Body of pancreas (tissue), 4 donors: ENCODE data around the gene MAPK8IP2. TPM values are rescaled to one million over a fixed set of nuclear protein-coding genes. Genes with fewer than 3 reads are reported as not detected.
"Not testable (repeated sequence)": the region's sequence is repeated elsewhere in the genome, so short reads cannot be mapped to it uniquely, and the experiment has no call there.

Experiments
- ATAC-seq: fragments of 150-250 bp; one replicate; pipeline ENCODE4 v1.9.1; 2016
- DNase-seq, 4 donors: peaks; one replicate each; pipeline ENCODE4 v3.0.0-alpha.2; 2019
- H3K27ac ChIP-seq, 4 donors: fragments of 200-600 bp; sonication (generic); 1 replicate in 3 of 4; 2 replicates in 1 of 4; pipeline versions ENCODE4 v1.5.1 to v1.6.1; 2016 to 2019; ENCODE audit warnings: mild to moderate bottlenecking in 1 of 4, mixed read lengths in 1 of 4, moderate library complexity in 1 of 4
- H3K27me3 ChIP-seq, 2 donors: fragments of 200-600 bp; sonication (generic); one replicate each; pipeline ENCODE4 v1.6.0; 2016; ENCODE audit warnings: mild to moderate bottlenecking in 1 of 2
- H3K36me3 ChIP-seq, 2 donors: fragments of 200-600 bp; sonication (generic); replicated peaks in 1 of 2; 2 replicates each; pipeline ENCODE4 v1.5.1; 2016; ENCODE audit warnings: low read depth in 2 of 2; ENCODE audit not compliant: insufficient read depth in 1 of 2
- H3K4me1 ChIP-seq: fragments of 200-600 bp; sonication (generic); one replicate; pipeline ENCODE4 v1.6.0; 2016
- H3K4me3 ChIP-seq, 2 donors: fragments of 200-600 bp; sonication (generic); 1 replicate in 1 of 2; 2 replicates in 1 of 2; pipeline ENCODE4 v1.5.1; 2016 to 2019
- H3K9me3 ChIP-seq, 3 donors: fragments of 200-600 bp; sonication (generic); 1 replicate in 2 of 3; 2 replicates in 1 of 3; pipeline ENCODE4 v1.5.1; 2016
- POLR2A ChIP-seq, 3 donors: fragments of 450-650 bp; IDR thresholded peaks; one replicate each; pipeline ENCODE4 v1.6.1; 2016; ENCODE audit warnings: antibody characterized with exemption in 3 of 3, mild to moderate bottlenecking in 2 of 3
- WGBS, 2 donors: methylation state at CpG; one replicate each; pipeline ENCODE4 v1.1.5; 2017; 5-methylcytosine and 5-hydroxymethylcytosine counted together
- intact Hi-C: fragments of 100-400 bp; cut with DNase I; formaldehyde crosslinking; loops from one replicate; pipeline ENCODE4 v1.15.1; 2023
- total RNA-seq, 2 donors: library from RNA; depleted of rRNA; stranded (reverse); fragments of >200 nt; gene quantifications; one replicate each; pipeline ENCODE4 v1.1.0, GENCODE V29; 2016
- TF ChIP-seq, protein P1 (sequence below), 7 experiments: fragments of 450-650 bp in 4 of 7; fragments of 200-600 bp in 3 of 7; sonication (generic) in 3 of 7; IDR thresholded peaks; one replicate each; pipeline ENCODE4 v1.5.1; 2016 to 2019; ENCODE audit warnings: antibody characterized with exemption in 7 of 7

Gene MAPK8IP2
- total RNA-seq, 2 donors from 2014 or later = 2.9 to 3.6 TPM

DNA sequence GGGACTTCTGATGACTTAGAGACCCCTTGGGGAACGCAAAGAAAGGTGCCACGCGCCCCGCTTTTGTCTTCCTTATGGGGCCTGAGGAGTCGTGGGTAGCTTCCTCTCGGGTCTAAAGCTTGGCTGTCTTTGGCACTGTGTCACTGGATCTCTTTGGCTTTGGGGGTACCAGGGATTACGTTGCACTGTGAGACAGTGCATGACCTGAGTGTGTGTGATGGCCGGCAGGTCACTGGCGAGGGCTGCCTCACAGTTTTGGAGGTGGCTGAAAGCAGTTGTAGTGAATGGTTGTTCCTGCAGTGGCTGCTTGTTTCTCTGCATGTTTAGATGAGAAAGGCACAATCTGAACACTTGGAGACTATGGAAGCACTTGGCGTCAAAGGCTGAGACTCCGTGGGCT is 33.2 kb downstream of the MAPK8IP2 start:
- H3K27ac ChIP-seq = no peak overlapping the region
- H3K4me1 ChIP-seq = peaks cover 3% of the 10 kb centered on the region
- no peak overlapping the region for H3K4me3 ChIP-seq
- no peaks in the 10 kb centered on the region for H3K36me3 ChIP-seq
- intact Hi-C loops = no loop called here
- 92 to 95% methylated on average over 10 to 11 of the region's 11 CpGs for WGBS, 2 donors
- DNase-seq = no peak
- H3K27me3 ChIP-seq = no peaks in the 10 kb centered on the region
- ATAC-seq = no peak
- H3K9me3 ChIP-seq = no peaks in the 10 kb centered on the region
- no peak for TF ChIP-seq POLR2A (IDR thresholded peaks at IDR 0.05)
- TF ChIP-seq, protein P1, sequence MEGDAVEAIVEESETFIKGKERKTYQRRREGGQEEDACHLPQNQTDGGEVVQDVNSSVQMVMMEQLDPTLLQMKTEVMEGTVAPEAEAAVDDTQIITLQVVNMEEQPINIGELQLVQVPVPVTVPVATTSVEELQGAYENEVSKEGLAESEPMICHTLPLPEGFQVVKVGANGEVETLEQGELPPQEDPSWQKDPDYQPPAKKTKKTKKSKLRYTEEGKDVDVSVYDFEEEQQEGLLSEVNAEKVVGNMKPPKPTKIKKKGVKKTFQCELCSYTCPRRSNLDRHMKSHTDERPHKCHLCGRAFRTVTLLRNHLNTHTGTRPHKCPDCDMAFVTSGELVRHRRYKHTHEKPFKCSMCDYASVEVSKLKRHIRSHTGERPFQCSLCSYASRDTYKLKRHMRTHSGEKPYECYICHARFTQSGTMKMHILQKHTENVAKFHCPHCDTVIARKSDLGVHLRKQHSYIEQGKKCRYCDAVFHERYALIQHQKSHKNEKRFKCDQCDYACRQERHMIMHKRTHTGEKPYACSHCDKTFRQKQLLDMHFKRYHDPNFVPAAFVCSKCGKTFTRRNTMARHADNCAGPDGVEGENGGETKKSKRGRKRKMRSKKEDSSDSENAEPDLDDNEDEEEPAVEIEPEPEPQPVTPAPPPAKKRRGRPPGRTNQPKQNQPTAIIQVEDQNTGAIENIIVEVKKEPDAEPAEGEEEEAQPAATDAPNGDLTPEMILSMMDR (IDR thresholded peaks at IDR 0.05) = no peak

DNA sequence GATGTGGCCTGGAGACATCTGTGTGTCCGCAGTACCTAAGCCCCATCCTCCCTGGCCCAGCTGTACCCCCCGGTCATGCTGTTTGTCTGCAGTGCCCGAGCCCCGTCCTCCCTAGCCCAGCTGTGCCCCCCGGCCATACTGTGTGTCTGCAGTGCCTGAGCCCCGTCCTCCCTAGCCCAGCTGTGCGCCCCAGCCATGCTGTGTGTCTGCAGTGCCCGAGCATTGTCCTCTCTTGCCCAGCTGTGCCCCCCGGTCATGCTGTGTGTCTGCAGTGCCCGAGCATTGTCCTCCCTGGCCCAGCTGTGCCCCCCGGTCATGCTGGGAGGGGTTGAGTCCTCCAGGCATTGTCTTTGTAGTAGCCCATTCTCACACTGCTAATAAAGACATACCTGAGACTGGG is 35.0 kb downstream of the MAPK8IP2 start:
- 86 to 91% methylated on average over 11 of the region's 11 CpGs for WGBS, 2 donors

DNA sequence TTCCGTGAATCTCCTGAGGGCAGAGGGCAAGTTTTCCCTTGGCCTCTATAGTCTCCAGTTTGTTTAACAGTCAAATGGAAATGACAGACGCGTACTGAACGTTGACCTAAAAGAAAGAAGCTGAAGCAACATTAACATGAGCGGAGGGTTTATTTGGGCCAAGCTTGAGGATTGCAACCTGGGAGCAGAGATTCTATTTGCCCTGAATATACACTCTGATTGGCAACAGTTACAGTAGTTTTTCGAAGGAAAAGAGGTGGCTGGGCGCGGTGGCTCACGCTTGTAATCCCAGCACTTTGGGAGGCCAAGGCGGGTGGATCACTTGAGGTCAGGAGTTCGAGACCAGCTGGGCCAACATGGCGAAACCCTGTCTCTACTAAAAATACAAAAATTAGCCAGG is 39.7 kb downstream of the MAPK8IP2 start:
- H3K4me1 ChIP-seq, H3K27ac ChIP-seq, ATAC-seq, intact Hi-C loops, H3K4me3 ChIP-seq, H3K9me3 ChIP-seq, H3K27me3 ChIP-seq, H3K36me3 ChIP-seq, DNase-seq: not testable (repeated sequence)
- 90 to 91% methylated on average over 12 of the region's 12 CpGs for WGBS, 2 donors

More for the DNA sequence above, 35.0 kb downstream of the MAPK8IP2 start:
- Histone ChIP-seq H3K36me3 (no peaks in the 10 kb centered on the region), H3K9me3 (no peaks in the 10 kb centered on the region), H3K27me3 (no peaks in the 10 kb centered on the region), H3K4me3 (no peak overlapping the region), H3K4me1 (no peaks in the 10 kb centered on the region), H3K27ac (no peak overlapping the region)
- no peak for DNase-seq
- TF ChIP-seq, protein P1 (IDR thresholded peaks at IDR 0.05) = no peak
- TF ChIP-seq POLR2A (IDR thresholded peaks at IDR 0.05) = no peak
- ATAC-seq = no peak
- intact Hi-C loops = no loop called here

DNA sequence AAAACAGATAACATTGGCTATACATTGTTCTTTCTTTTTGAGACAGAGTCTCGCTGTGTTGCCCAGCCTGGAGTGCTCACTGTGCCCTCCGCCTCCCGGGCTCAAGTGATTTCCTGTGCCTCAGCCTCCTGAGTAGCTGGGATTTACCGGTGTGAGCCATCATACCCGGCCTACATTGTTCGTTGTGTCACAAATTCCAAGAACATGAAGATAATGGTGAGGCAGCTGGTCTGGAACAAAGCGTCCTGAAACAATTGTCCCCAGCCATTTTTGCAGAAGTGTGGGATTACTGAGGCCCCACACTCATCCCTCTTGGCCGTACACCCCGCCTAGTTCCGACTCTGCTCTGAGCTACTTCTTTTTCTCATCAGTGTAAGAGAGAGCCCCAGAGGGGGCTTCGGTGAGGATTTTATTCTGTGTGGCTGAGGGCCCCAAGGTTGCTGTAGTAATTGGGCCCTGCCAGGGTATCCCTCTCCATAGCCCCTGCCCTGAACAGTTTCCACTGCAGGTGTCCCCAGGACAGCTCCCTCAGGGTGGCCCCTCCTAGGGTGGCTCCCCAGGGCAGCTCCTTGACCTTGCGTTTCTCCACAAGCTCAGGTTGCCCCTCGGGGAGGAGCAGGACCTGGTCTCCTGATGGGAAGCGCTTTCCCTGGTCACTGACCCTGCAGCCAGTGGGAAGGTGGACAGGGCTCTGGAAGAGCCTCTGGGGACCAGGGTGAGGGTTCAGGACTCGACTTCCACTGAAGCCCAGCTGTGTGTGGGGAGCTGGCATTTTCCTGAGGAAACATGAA is 40.5 kb downstream of the MAPK8IP2 start:
- WGBS, 2 donors = 72% methylated on average over 12 to 15 of the region's 15 CpGs
- no peak for TF ChIP-seq POLR2A (IDR thresholded peaks at IDR 0.05)
- TF ChIP-seq, protein P1 (IDR thresholded peaks at IDR 0.05) = no peak
- Histone ChIP-seq H3K4me1 (peaks cover 7% of the 10 kb centered on the region), H3K36me3 (no peaks in the 10 kb centered on the region), H3K4me3 (no peak overlapping the region), H3K27me3 (peaks cover 0 to 7% of the 10 kb centered on the region in 2 donors), H3K27ac (no peak overlapping the region), H3K9me3 (no peaks in the 10 kb centered on the region)
- intact Hi-C loops = no loop called here
- ATAC-seq (no peak), DNase-seq (no peak)

DNA sequence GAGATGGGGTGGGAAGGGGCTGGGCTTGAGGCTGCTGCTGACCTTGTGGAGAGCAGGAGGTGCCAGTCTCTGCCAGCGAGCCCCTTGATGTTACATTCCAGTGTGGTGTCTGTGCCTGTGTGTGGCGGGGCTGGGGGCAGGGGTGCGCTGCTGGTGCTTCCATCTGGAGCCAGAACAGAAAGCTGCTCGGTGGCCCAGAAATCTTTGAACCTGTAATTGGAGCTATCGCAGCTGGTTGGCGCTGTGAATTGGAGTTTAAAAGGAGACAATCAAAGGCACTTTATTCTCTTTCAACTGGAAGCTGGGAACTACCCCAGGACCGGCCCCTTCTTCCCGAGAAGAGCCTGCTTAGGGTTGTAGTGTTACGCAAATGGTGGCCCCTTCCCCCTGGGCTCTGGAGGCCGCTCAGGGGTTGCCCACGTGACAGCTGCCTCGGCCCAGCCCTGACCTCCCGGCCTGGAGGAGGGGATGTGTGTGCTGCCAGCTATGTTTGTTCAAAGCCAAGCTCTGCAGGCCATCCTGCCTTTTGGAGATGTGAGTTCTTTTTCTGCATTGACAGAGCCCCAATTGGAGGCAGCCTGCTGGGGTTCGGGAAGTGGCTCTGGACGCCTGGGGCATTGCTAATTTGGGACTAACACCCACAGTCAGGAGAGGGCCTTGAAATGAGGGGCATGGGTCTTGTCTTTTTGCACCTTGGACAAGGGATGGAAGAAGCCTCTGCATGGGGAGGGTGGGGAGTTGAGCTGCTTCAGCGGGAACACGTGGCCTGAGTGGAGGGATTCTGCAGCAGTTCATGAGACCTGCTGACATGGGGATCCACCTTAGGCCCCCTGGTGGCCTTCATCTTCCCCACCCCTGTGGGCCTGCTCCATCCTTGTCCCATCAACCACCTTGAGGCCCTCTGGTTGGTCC is 41.4 kb downstream of the MAPK8IP2 start:
- DNase-seq (no peak), ATAC-seq (peak; percentile 18)
- peaks cover 0 to 10% of the 10 kb centered on the region in 2 donors for H3K27me3 ChIP-seq
- peaks cover 7% of the 10 kb centered on the region for H3K4me1 ChIP-seq
- intact Hi-C loops = no loop called here
- no peaks in the 10 kb centered on the region for H3K9me3 ChIP-seq
- no peak overlapping the region for H3K4me3 ChIP-seq
- no peak overlapping the region for H3K27ac ChIP-seq
- 32 to 49% methylated on average over 7 to 17 of the region's 17 CpGs for WGBS, 2 donors
- TF ChIP-seq, protein P1 (IDR thresholded peaks at IDR 0.05) = peak in 2 of 7 experiments; percentile 8 to 20
- TF ChIP-seq POLR2A (IDR thresholded peaks at IDR 0.05) = no peak
- no peaks in the 10 kb centered on the region for H3K36me3 ChIP-seq

DNA sequence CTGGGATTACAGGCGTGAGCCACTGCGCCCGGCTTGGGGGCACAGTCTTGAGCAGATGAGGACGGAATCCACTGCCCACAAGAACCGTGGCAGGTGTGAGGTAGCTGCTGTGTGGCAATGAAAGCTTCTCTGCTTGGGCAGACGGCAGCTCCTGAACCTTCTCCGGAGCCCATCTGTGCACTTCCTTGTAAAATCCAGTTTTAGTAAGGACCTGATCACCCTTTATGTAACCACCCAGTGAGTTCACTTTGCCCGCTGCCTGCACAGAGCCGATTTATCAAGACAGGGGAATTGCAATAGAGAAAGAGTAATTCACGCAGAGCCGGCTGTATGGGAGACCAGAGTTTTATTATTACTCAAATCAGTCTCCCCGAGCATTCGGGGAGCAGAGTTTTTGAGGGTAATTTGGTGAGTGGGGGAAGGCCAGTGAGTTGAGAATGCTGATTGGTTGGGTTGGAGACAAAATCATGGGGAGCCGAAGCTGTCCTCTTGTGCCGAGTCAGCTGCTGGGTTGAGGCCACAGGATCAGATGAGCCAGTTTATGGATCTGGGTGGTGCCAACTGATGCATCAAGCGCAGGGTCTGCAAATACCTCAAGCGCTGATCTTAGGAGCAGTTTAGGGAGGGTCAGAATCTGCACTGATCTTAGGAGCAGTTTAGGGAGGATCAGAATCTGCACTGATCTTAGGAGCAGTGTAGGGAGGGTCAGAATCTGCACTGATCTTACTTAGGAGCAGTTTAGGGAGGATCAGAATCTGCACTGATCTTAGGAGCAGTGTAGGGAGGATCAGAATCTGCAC is 42.6 kb downstream of the MAPK8IP2 start:
- intact Hi-C loops, H3K36me3 ChIP-seq, ATAC-seq, H3K9me3 ChIP-seq, H3K27me3 ChIP-seq, H3K4me1 ChIP-seq, H3K27ac ChIP-seq, DNase-seq, H3K4me3 ChIP-seq: not testable (repeated sequence)
- WGBS, 2 donors = 78 to 82% methylated on average over 15 to 17 of the region's 17 CpGs

DNA sequence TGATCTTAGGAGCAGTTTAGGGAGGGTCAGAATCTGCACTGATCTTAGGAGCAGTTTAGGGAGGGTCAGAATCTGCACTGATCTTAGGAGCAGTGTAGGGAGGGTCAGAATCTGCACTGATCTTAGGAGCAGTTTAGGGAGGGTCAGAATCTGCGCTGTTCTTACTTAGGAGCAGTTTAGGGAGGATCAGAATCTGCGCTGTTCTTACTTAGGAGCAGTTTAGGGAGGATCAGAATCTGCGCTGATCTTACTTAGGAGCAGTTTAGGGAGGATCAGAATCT is 43.2 kb downstream of the MAPK8IP2 start:
- H3K4me3 ChIP-seq, H3K27me3 ChIP-seq, ATAC-seq, H3K4me1 ChIP-seq, H3K36me3 ChIP-seq, H3K9me3 ChIP-seq, intact Hi-C loops, H3K27ac ChIP-seq, DNase-seq: not testable (repeated sequence)
- 68 to 71% methylated on average over 3 of the region's 3 CpGs for WGBS, 2 donors
